Spleen (tissue), 7 donors: ENCODE measurements around the gene WHAMM.

ENCODE experiments used
- POLR2A ChIP-seq, 3 donors: fragments of 450-650 bp; IDR thresholded peaks; one replicate each; pipeline ENCODE4 v1.5.1; 2017; ENCODE audit warnings: antibody characterized with exemption in 3 of 3, mild to moderate bottlenecking in 1 of 3
- POLR2AphosphoS5 ChIP-seq, 3 donors: sonication (generic); formaldehyde crosslinking; IDR thresholded peaks; one replicate each; pipeline ENCODE4 v1.5.1; 2017; ENCODE audit warnings: antibody characterized with exemption in 3 of 3
- TF ChIP-seq, protein P1 (sequence below), 11 experiments: fragments of 200-600 bp in 7 of 11; fragments of 450-650 bp in 4 of 11; sonication (generic) in 4 of 11; IDR thresholded peaks in 8 of 11; conservative IDR thresholded peaks in 3 of 11; 1 replicate in 7 of 11; 2 replicates in 4 of 11; pipeline versions ENCODE4 v1.4.0 to v1.8.0; 2016 to 2021; ENCODE audit warnings: antibody characterized with exemption in 11 of 11, inconsistent platforms in 4 of 11, mild to moderate bottlenecking in 1 of 11
- donor health status: DM: no; HTN: no; CAD: no; lungs with moderate emphysema.
- donor health status: DM: no; HTN: no; CAD: no.
- donor health status: DM: no; HTN: no; CAD: no.

DNA sequence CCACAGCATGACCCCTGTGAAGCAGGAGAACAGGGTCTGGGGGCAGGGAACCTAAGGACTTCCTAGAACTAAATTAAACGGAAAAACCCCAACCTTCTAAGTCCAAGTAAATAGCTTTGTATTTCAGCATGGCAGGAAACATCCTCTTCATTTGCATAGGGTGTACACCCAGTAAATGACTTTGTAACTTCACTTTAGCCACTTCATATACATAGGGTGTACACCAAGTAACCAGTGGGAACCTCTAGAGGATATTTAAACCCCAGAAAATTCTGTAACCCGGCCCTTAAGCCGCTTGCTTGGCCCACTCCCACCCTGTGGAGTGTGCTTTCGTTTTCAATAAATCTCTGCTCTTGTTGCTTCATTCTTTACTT is 45.3 kb upstream of the WHAMM start:
- TF ChIP-seq, protein P1, sequence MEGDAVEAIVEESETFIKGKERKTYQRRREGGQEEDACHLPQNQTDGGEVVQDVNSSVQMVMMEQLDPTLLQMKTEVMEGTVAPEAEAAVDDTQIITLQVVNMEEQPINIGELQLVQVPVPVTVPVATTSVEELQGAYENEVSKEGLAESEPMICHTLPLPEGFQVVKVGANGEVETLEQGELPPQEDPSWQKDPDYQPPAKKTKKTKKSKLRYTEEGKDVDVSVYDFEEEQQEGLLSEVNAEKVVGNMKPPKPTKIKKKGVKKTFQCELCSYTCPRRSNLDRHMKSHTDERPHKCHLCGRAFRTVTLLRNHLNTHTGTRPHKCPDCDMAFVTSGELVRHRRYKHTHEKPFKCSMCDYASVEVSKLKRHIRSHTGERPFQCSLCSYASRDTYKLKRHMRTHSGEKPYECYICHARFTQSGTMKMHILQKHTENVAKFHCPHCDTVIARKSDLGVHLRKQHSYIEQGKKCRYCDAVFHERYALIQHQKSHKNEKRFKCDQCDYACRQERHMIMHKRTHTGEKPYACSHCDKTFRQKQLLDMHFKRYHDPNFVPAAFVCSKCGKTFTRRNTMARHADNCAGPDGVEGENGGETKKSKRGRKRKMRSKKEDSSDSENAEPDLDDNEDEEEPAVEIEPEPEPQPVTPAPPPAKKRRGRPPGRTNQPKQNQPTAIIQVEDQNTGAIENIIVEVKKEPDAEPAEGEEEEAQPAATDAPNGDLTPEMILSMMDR (IDR thresholded peaks at IDR 0.05 in 8 of 11, conservative IDR thresholded peaks at IDR 0.05 in 3 of 11), result no peak
- TF ChIP-seq POLR2A (IDR thresholded peaks at IDR 0.05) (no peak), POLR2AphosphoS5 (IDR thresholded peaks at IDR 0.05) (no peak)
